ENCODE results near the gene RAB30.
"Not testable (repeated sequence)": the region's sequence is repeated elsewhere in the genome, so short reads cannot be mapped to it uniquely, and the experiment has no call there.

RAB30 gene

GRCh38 chr11:83009999-83010398, 61.7 kb downstream of the RAB30 start:
- no peak for DNase-seq (ENCODE audit: low spot score)

- not testable (repeated sequence) for DNase-seq (ENCODE audit: low spot score)
Measured at GRCh38 chr11:83009136-83009535, 62.6 kb downstream of the RAB30 start.

- DNase-seq (ENCODE audit: low spot score): no peak
Measured at GRCh38 chr11:83008581-83008923, 63.1 kb downstream of the RAB30 start.

- DNase-seq (ENCODE audit: low spot score): peak; percentile 38
Measured at GRCh38 chr11:83007909-83008580, 63.7 kb downstream of the RAB30 start.

GRCh38 chr11:83007477-83007876, 64.2 kb downstream of the RAB30 start:
- DNase-seq (ENCODE audit: low spot score): no peak

GRCh38 chr11:83006877-83007330, 64.8 kb downstream of the RAB30 start:
- DNase-seq (ENCODE audit: low spot score): no peak

GRCh38 chr11:83004746-83005556, 66.7 kb downstream of the RAB30 start:
- no peak for DNase-seq (ENCODE audit: low spot score)

- DNase-seq (ENCODE audit: low spot score): no peak
Measured at GRCh38 chr11:83002522-83002921, 69.2 kb downstream of the RAB30 start.

GRCh38 chr11:83002053-83002452, 69.6 kb downstream of the RAB30 start:
- no peak for DNase-seq (ENCODE audit: low spot score)

- DNase-seq (ENCODE audit: low spot score): no peak
Measured at GRCh38 chr11:83000381-83000780, 71.3 kb downstream of the RAB30 start.

GRCh38 chr11:82999232-82999631, 72.5 kb downstream of the RAB30 start:
- no peak for DNase-seq (ENCODE audit: low spot score)

GRCh38 chr11:82998697-82999096, 73.0 kb downstream of the RAB30 start:
- DNase-seq (ENCODE audit: low spot score): no peak

- no peak for DNase-seq (ENCODE audit: low spot score)
Measured at GRCh38 chr11:82996966-82997606, 74.6 kb downstream of the RAB30 start.

GRCh38 chr11:82995754-82996398, 75.8 kb downstream of the RAB30 start:
- no peak for DNase-seq (ENCODE audit: low spot score)

- DNase-seq (ENCODE audit: low spot score): no peak
Measured at GRCh38 chr11:82995235-82995634, 76.5 kb downstream of the RAB30 start.

- no peak for DNase-seq (ENCODE audit: low spot score)
Measured at GRCh38 chr11:82994604-82995230, 77.0 kb downstream of the RAB30 start.

- DNase-seq (ENCODE audit: low spot score): no peak
Measured at GRCh38 chr11:82992223-82992622, 79.5 kb downstream of the RAB30 start.

GRCh38 chr11:82989628-82990404, 81.9 kb downstream of the RAB30 start:
- no peak for DNase-seq (ENCODE audit: low spot score)

GRCh38 chr11:82988936-82989627, 82.6 kb downstream of the RAB30 start:
- no peak for DNase-seq (ENCODE audit: low spot score)

- no peak for DNase-seq (ENCODE audit: low spot score)
Measured at GRCh38 chr11:82987997-82988396, 83.7 kb downstream of the RAB30 start.

- DNase-seq (ENCODE audit: low spot score): no peak
Measured at GRCh38 chr11:82986446-82986845, 85.3 kb downstream of the RAB30 start.
